ENCODE measurements around the gene TTYH1.

DNA sequence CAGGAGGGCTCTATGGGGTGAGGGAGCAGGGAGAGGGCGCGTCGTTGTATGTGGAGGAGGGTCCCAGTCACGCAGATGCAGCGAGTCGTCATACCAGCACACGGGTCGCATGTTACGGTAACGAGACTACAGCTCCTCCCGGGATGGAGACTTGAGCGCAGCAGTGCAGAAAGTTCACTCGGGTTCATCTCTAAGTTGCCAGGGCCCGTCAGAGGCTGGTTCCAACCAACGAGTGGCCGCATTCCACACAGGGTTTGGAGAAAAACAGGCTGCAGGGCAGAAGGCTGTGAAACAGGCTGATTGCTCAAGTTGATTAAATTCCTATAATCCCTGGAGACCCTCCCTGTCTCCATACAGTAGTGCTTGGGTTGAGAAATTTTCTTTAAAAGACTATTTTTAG is 21.9 kb upstream of the TTYH1 start:
- TF ChIP-seq, protein P1, sequence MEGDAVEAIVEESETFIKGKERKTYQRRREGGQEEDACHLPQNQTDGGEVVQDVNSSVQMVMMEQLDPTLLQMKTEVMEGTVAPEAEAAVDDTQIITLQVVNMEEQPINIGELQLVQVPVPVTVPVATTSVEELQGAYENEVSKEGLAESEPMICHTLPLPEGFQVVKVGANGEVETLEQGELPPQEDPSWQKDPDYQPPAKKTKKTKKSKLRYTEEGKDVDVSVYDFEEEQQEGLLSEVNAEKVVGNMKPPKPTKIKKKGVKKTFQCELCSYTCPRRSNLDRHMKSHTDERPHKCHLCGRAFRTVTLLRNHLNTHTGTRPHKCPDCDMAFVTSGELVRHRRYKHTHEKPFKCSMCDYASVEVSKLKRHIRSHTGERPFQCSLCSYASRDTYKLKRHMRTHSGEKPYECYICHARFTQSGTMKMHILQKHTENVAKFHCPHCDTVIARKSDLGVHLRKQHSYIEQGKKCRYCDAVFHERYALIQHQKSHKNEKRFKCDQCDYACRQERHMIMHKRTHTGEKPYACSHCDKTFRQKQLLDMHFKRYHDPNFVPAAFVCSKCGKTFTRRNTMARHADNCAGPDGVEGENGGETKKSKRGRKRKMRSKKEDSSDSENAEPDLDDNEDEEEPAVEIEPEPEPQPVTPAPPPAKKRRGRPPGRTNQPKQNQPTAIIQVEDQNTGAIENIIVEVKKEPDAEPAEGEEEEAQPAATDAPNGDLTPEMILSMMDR (IDR thresholded peaks at IDR 0.05) = no peak
- TF ChIP-seq POLR2A (IDR thresholded peaks at IDR 0.05) = no peak

Measured in breast epithelium (tissue), 3 donors.